HEK293T (cell line): ENCODE results near the gene SPTBN4.
"Not testable (repeated sequence)": the region's sequence is repeated elsewhere in the genome, so short reads cannot be mapped to it uniquely, and the experiment has no call there.

Source experiments
- CTCF ChIA-PET: fragments of 350-600 bp; formaldehyde crosslinking; extraction: SDS; loops from one replicate; lab custom pipeline; 2021; ENCODE audit warnings: antibody characterized with exemption, inconsistent platforms; lab: Yijun Ruan, JAX
- POLR2A ChIA-PET: fragments of 350-600 bp; formaldehyde crosslinking; extraction: SDS; loops from one replicate; lab custom pipeline; 2020; ENCODE audit warnings: antibody characterized with exemption, inconsistent platforms; lab: Yijun Ruan, JAX
- DNase-seq: peaks from one replicate; pipeline ENCODE4 v3.0.0; 2012; ENCODE audit warnings: mixed read lengths; ENCODE audit errors: extremely low spot score
- ARNT ChIP-seq: fragments of 450-650 bp; IDR thresholded peaks from 2 replicates; pipeline ENCODE4 v1.6.1; 2017; ENCODE audit warnings: mild to moderate bottlenecking
- BHLHE40 ChIP-seq: fragments of 450-650 bp; IDR thresholded peaks from 2 replicates; pipeline ENCODE4 v1.6.1; 2016; ENCODE audit warnings: mild to moderate bottlenecking, moderate library complexity, borderline replicate concordance
- CTBP1 ChIP-seq: fragments of 450-650 bp; IDR thresholded peaks from 2 replicates; pipeline ENCODE4 v1.6.1; 2016; ENCODE audit warnings: borderline replicate concordance
- ELF4 ChIP-seq: fragments of 450-650 bp; IDR thresholded peaks from 2 replicates; pipeline ENCODE4 v1.6.1; 2017; ENCODE audit warnings: antibody characterized with exemption
- FOXA1 ChIP-seq: fragments of 450-650 bp; IDR thresholded peaks from 2 replicates; pipeline ENCODE4 v1.6.1; 2016; ENCODE audit warnings: mild to moderate bottlenecking
- FOXK2 ChIP-seq: fragments of 450-650 bp; IDR thresholded peaks from 2 replicates; pipeline ENCODE4 v1.6.1; 2016; ENCODE audit warnings: mild to moderate bottlenecking
- FOXM1 ChIP-seq: fragments of 450-650 bp; IDR thresholded peaks from 2 replicates; pipeline ENCODE4 v1.6.1; 2017; ENCODE audit warnings: mild to moderate bottlenecking, borderline replicate concordance
- HDGF ChIP-seq: fragments of 450-650 bp; IDR thresholded peaks from 2 replicates; pipeline ENCODE4 v1.6.1; 2017; ENCODE audit warnings: antibody characterized with exemption, borderline replicate concordance
- L3MBTL2 ChIP-seq: fragments of 450-650 bp; conservative IDR thresholded peaks from 2 replicates; pipeline ENCODE4 v1.6.1; 2016; ENCODE audit warnings: mild to moderate bottlenecking
- LEF1 ChIP-seq: fragments of 450-650 bp; IDR thresholded peaks from 2 replicates; pipeline ENCODE4 v1.6.1; 2017; ENCODE audit warnings: mild to moderate bottlenecking, borderline replicate concordance
- NFRKB ChIP-seq: fragments of 450-650 bp; IDR thresholded peaks from 2 replicates; pipeline ENCODE4 v1.6.1; 2016; ENCODE audit warnings: mild to moderate bottlenecking, moderate library complexity
- SP1 ChIP-seq: fragments of 450-650 bp; IDR thresholded peaks from 2 replicates; pipeline ENCODE4 v1.6.1; 2017
- SUZ12 ChIP-seq: fragments of 450-650 bp; IDR thresholded peaks from 2 replicates; pipeline ENCODE4 v1.6.1; 2016; ENCODE audit warnings: mild to moderate bottlenecking
- TARDBP ChIP-seq: fragments of 450-650 bp; IDR thresholded peaks from 2 replicates; pipeline ENCODE4 v1.6.1; 2016
- ZNF384 ChIP-seq: fragments of 450-650 bp; IDR thresholded peaks from 2 replicates; pipeline ENCODE4 v1.6.1; 2016
- TF ChIP-seq, protein P1 (sequence below): fragments of 450-650 bp; IDR thresholded peaks from 2 replicates; pipeline ENCODE4 v1.6.1; 2016

SPTBN4 gene

DNA sequence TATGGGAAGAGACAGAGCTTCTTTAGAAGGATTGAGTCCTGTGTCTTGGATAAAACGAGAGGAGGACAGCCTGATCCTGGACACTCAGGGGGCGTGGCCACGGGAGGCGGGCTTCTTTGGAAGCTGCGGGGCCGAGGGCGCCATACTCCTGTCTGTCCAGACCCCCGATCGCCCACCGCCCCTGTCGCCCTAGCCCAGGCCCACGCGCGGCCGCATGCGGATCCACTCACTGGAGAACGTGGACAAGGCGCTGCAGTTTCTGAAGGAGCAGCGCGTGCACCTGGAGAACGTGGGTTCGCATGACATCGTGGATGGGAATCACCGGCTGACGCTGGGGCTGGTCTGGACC lies 23.1 kb downstream of the SPTBN4 start:
- ChIA-PET CTCF (interaction anchor here (2.4 kb wide), 1 partner anchor 25 kb away, joined by 8 read pairs; no protein-coding TSS in a partner anchor), POLR2A (interaction anchor here (1.5 kb wide), 1 partner anchor 47 kb away, joined by 3 read pairs; no protein-coding TSS in a partner anchor)
- TF ChIP-seq LEF1 (no peak), FOXM1 (no peak), ARNT (no peak), FOXA1 (no peak), ZNF384 (no peak), SUZ12 (no peak), CTBP1 (no peak), ELF4 (no peak), HDGF (no peak), SP1 (no peak)
- TF ChIP-seq, protein P1, sequence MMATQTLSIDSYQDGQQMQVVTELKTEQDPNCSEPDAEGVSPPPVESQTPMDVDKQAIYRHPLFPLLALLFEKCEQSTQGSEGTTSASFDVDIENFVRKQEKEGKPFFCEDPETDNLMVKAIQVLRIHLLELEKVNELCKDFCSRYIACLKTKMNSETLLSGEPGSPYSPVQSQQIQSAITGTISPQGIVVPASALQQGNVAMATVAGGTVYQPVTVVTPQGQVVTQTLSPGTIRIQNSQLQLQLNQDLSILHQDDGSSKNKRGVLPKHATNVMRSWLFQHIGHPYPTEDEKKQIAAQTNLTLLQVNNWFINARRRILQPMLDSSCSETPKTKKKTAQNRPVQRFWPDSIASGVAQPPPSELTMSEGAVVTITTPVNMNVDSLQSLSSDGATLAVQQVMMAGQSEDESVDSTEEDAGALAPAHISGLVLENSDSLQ = no peak
- no peak for DNase-seq

DNA sequence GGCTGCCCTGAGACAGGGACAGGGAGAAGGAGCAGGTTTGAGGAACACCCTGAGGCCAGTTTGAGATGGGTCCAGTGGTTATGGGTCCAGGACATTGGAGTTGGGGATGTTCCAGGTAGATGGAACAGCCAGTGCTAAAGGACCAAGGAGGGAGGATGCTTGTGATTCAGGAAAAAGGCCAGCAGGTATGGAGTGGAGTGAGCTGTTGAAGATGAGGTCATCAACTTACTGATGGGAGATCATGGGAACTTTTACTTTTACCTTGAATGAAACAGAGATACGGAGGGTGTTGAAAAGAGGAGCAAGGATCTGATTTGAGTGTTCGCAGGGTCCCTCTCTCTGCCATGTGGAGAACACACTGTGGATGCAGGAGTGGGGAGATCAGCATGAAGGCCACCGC lies 25.5 kb downstream of the SPTBN4 start:
- TF ChIP-seq ARNT (no peak), HDGF (no peak), L3MBTL2 (no peak), FOXM1 (no peak)
- no peak for DNase-seq
- CTCF ChIA-PET = no interaction called here
- POLR2A ChIA-PET = interaction anchor here (2.2 kb wide), 1 partner anchor 144 kb away, joined by 6 read pairs; the partner anchor contains the start of genes C19orf47 and PLD3

DNA sequence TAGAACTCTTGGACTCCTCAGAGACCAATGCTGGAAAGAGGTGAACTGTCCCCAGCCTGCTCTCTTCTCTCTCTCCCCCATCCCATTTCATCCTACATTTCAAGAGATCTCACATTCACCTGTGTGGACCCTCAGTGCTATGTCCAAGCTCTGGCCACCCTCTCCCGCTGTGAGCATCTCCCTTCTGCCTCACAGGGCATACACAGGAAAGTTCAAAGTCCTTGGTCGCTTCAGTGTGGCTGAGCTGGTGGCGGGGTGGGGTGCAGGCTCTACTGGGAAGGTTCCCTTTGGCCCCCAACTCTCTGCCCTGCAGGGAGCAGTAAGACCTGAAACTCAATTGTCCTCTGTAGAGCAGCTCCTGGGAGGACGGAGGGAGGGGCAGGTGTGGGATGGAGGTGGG lies 27.0 kb downstream of the SPTBN4 start:
- no peak for DNase-seq
- TF ChIP-seq FOXK2 (no peak), HDGF (no peak), BHLHE40 (no peak), L3MBTL2 (no peak), SP1 (no peak), CTBP1 (no peak), LEF1 (no peak), SUZ12 (no peak), ZNF384 (no peak), FOXM1 (no peak), TARDBP (no peak), ELF4 (no peak)
- TF ChIP-seq, protein P1 = no peak
- ChIA-PET CTCF (no interaction called here), POLR2A (no interaction called here)

DNA sequence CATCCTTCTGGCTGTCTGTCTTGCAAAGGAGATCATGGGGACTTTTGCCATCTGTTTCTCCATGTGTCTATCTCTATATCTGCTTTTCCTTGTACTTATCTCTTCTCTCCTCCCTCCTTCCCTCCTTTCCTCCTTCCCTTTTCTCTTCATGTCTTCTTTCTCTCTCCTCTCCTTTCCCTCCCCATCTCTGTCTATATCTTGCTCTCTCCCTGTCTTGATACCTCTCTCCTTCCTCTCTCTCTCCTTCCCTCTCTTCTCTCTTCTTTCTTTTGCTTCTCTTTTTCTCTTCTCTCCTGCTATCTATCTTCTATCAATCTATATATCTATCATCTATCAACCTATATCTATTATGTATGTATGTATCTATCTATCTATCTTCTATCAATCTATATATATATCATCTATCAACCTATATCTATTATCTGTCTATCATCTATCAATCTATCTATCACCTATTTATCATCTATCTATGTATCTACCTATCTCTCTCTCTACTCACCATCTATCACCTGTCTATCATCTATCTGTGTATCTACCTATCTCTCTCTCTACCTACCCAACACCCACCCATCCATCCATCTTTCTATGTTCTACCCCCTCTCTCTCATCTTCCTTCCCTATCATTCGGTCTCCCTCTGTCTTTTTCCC lies 27.5 kb downstream of the SPTBN4 start:
- TF ChIP-seq BHLHE40 (no peak), SP1 (no peak), LEF1 (no peak), ARNT (no peak), TARDBP (no peak), FOXM1 (no peak), CTBP1 (no peak), SUZ12 (no peak), HDGF (no peak), ELF4 (no peak)
- TF ChIP-seq, protein P1 = no peak; the same call in 1 of the 2 replicates
- DNase-seq = no peak
- ChIA-PET CTCF (no interaction called here), POLR2A (no interaction called here)

DNA sequence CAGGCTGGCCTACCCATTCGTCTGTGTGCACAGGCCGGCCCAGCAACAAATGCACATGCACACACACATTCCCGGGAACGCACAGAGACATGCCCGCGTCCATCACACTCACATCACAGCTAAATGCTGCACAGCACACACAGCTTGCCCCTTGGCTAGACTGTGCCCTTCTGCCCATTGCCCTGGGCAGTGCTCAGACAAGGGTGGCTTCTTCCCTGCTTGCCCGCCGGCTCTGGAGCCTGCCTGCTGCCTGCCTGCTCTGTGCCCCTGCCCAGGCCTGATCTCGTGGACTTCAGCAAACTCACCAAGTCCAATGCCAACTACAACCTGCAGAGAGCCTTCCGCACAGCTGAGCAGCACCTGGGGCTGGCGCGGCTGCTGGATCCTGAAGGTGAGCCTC lies 30.4 kb downstream of the SPTBN4 start:
- ChIA-PET CTCF (no interaction called here), POLR2A (interaction anchor here (0.6 kb wide), 1 partner anchor 12 kb away, joined by 3 read pairs; no protein-coding TSS in a partner anchor)
- TF ChIP-seq ELF4 = no peak
- TF ChIP-seq FOXM1 = no peak
- no peak for TF ChIP-seq TARDBP
- TF ChIP-seq SP1 = no peak
- TF ChIP-seq FOXK2 = no peak
- no peak for TF ChIP-seq FOXA1
- no peak for TF ChIP-seq CTBP1
- no peak for TF ChIP-seq SUZ12
- TF ChIP-seq, protein P1 = no peak
- TF ChIP-seq HDGF = no peak
- no peak for TF ChIP-seq ZNF384
- no peak for TF ChIP-seq LEF1
- no peak for TF ChIP-seq NFRKB
- TF ChIP-seq L3MBTL2 = no peak
- no peak for TF ChIP-seq ARNT
- no peak for TF ChIP-seq BHLHE40
- DNase-seq = no peak

DNA sequence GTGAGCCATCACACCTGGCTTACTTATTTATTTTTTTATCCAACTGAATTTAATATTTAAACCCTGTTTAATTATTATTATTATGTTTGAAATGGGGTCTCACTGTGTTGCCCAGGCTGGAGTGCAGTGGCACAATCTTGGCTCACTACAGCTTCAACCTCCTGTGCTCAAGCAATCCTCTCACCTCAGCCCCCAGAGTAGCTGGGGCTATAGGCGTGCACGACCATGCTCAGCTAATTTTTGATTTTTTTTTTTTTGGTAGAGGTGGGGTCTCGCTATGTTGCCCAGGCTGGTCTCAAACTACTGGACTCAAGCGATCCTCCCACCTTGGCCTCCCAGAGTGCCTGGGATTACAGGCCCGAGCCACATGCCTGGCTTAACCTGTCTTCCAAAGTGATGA lies 32.5 kb downstream of the SPTBN4 start:
- no peak for TF ChIP-seq ELF4
- TF ChIP-seq FOXA1 = no peak
- TF ChIP-seq TARDBP = no peak
- no peak for DNase-seq
- ChIA-PET POLR2A (interaction anchor here (1.7 kb wide), 1 partner anchor 11 kb away, joined by 4 read pairs; no protein-coding TSS in a partner anchor), CTCF (no interaction called here)

DNA sequence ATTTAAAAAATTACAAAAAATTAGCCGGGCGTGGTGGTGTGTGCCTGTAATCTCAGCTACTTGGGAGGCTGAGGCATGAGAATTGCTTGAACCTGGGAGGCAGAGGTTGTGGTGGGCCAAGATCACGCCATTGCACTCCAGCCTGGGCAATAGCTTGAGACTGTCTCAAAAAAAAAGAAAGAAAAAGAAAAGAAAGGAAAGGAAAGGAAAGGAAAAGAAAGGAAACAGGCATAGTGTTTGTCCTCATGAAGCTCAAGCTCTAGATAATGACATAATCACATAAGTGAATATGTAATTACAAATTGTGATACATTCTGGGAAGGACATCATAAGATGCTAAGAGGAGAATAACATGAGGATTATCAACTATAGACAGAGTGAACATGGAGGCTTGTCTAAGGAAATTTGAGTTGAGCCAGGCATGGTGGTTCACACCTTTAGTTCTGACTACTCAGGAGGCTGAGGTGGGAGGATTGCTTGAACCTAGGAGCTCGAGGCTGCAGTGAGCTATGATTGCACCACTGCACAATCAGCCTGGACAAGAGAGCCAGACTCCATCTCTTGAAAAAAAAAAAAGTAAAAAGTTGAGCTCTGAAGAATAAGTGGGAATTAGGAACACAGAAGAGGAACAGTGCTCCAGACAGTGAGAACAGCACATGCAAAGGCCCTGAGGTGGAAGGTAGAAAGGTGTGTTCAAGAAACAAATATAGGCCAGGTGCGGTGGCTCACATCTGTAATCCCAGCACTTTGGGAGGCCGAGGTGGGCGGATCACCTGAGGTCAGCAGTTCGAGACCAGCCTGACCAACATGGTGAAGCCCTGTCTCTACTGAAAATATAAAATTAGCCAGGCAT lies 34.1 kb downstream of the SPTBN4 start:
- not testable (repeated sequence) for DNase-seq
- ChIA-PET CTCF (interaction anchor here (0.6 kb wide), 2 partner anchors 10 to 49 kb away, joined by 3 to 5 read pairs; no protein-coding TSS in a partner anchor), POLR2A (interaction anchor here (1.0 kb wide), 1 partner anchor 10 kb away, joined by 3 read pairs; no protein-coding TSS in a partner anchor)
